Mesenteric fat pad (tissue), 1 donor: ENCODE results near the gene CYTIP. TPM values are rescaled to one million over a fixed set of nuclear protein-coding genes. Genes with fewer than 3 reads are reported as not detected.
"Not testable (repeated sequence)": the region's sequence is repeated elsewhere in the genome, so short reads cannot be mapped to it uniquely, and the experiment has no call there.

Experiments
- DNase-seq: peaks from one replicate; pipeline ENCODE4 v3.0.0-alpha.2; 2020; ENCODE audit warnings: low spot score
- total RNA-seq: library from RNA; stranded (reverse); fragmentation: NEBNext Ultra II Directional; extraction: Animal tissue kit (Norgen Biotek cat#: 25700); gene quantifications from one replicate; pipeline ENCODE4 v1.2.1, GENCODE V29; 2021
- donor health status: DM: yes; HTN: yes; CAD: no.

CYTIP gene
- total RNA-seq, 1 donor from 2014 or later: 16.0 TPM

DNA sequence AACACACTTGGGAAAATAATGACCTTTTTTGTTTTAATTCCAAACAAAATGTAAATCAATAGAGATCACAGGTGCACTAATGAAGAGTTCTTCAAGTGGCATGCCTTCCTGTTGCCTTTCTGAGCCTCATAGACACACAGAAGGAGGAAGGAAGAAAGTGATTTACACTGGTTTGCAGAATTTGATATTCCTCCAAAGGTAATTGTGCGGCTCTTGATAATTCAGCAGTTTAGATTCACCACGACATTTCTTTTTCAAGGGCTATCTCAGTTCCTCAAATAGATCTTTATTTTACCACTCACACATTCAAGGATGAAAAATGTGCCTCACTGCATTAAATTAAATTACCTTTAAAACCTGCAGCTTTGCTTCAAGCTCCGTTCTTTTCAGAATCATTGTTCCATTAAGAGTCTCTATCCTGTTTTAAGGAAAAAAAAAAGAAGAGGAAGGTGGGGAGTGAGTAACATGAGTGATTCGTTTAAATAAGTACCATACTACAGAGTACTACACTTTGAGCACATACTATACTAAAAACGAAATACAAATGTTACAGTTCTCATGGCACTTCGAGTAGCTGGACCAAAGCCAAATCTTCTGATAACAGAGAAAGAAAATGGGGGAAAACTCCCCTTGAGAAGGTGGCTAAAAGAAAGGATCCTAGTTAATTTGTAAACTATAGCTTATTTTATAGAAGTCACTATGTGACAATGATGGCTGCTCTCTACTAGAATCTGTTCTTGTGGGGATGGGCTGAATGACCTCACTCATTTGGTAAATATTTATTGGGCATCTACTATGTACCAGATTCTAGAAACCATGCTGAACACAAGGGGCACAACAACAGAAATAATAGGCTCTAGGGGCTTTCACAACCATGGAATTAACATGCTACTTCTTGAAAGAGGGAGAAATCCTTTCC is 16.6 kb downstream of the CYTIP start:
- no peak for DNase-seq

DNA sequence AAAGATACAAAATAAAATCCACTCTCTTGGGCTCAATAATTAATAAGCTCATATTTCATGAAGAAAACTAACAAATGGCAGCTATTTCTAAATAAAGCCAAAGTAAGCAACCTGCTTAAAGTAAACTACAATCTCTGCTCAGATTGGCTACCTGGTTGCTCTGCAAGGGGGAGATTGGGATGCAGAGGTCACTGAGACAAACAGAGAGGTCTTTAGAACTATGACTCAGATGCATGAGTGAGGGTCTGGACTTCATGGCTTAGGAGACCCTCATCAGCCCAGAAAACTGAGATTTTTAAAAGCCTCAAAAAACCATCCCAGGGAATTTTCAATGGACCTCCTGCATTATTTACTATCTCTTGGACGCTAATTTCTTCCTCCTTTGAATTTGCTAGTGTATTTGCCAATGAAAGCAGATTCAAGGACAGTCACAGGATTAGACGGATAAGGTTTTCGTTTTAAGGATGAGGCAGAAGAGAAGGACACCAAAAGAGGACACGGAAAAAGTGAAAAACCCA is 17.4 kb downstream of the CYTIP start:
- no peak for DNase-seq

DNA sequence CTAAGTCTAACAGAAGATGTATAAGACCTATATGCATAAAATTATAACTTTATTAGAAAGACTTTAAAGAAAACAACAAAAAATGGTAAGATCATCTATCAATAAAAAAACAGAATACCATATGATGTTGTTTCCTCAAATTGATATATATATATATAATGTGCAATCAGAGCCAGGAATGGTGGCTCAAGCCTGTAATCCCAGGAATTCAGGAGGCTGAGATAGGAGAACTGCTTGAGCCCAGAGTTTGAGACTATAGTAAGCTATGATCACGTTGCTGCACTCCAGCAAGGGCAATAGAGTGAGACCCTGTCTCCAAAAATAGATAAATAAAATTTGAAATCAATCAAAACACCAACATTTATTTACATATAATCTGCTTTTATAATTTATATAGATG is 19.5 kb downstream of the CYTIP start:
- DNase-seq: no peak

DNA sequence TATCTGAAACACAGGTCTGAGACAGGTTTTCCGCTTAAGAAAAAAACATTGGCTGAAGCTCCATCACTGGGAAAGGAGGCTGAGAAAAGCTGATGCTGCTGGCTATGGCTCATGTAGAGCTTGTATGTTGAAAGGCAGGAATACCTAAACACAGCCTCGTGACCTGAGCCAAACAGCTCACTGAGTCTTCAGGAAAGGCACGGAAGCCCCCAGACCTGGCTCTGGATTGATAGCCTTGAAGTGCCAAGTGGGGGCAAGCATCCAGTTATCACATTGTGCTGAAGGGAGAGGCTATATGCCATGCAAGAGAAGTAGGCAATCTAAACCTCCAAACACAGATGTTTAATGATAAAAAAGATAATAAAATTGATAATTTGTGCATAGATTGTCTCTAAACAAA is 21.9 kb downstream of the CYTIP start:
- no peak for DNase-seq

DNA sequence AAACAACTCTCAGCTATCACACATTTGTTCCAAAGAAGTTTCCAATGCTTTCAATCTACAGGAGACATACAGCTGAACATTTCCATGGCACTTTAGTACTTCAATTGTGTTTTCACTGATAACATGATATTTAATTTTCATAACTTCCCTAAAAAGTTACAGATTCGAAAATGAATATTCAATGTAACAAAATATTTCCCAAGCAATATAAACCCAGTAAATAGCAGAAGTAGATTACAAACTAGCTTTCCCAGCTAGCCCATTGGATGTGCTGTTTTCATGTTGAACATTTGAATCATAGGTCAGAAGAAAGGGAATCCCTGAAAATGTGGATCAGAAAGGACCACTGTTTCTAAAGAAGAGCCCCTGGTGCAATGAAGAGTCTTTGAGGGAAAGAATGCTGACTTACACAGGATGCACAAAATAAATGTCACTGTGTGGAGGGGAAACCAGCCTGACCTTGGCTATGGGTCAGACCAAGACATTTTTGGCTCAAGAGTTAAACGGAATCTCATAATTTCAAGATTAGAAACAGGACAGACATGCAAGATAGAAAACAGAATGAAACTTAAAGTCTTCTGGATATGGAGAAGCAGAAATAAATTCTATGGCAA is 22.5 kb downstream of the CYTIP start:
- no peak for DNase-seq

DNA sequence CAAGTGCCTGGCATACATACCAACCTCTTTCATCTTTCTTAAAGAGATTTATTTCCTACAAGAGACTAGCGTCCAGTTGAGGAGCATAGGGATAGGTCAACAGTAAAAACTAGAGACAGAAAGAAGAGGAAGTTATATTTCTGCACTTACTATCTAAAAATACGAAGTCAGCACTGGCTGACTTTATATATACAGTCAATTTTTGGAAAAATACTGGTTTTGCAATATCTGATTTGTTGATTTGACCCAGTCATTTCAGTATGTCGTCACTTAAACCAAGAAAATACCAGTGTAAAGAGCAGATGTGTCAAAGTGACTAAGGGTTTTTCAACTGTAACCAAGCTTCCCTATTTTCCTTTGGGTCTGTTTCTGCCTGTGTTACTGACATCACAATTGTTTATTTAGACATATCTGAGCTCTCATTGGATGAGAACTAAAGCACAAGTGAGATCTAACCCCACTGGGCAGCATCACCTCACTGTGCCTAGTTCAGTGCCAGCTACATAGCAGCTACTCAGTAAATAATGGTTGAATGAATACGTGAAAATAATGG is 23.0 kb downstream of the CYTIP start:
- no peak for DNase-seq

DNA sequence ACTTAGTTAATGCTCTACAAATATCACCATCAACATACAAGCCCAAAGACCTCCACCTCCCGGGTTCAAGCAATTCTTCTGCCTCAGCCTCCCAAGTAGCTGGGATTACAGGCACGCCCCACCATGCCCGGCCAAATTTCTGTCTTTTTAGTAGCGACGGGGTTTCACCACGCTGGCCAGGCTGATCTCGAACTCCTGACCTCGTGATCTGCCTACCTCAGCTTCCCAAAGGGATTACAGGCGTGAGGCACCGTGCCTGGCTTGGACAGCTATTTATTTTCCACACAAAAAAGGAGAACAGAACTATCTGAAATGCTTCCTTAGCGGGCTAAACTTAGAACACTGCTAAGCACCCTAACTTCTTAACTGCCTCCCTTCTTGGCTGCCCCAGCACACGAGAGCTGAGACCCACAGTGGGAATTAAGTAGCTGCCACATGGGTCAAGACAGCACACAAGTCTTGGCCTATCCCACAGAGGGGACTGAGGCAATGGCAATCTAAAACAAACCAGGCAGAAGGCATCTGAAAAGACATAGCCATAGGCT is 24.8 kb downstream of the CYTIP start:
- no peak for DNase-seq

DNA sequence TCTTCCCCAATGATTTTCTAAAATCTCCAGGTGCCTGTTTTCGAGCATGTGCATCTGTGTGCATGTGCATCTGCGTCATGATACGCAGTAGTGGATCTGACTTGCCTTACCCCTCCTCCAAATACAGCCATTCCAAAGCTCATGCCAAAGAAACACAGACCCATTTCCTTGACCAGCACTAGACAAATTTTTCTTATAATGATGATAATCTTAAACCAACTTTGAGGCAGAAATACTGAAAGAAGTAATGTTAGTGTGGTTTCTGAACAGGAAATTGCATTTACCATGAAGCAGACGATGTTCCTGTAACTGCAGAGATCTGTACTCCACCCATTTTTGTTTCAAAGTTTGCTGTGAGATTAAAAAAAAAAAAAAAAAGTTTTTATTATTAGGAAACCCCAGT is 25.6 kb downstream of the CYTIP start:
- DNase-seq: no peak

DNA sequence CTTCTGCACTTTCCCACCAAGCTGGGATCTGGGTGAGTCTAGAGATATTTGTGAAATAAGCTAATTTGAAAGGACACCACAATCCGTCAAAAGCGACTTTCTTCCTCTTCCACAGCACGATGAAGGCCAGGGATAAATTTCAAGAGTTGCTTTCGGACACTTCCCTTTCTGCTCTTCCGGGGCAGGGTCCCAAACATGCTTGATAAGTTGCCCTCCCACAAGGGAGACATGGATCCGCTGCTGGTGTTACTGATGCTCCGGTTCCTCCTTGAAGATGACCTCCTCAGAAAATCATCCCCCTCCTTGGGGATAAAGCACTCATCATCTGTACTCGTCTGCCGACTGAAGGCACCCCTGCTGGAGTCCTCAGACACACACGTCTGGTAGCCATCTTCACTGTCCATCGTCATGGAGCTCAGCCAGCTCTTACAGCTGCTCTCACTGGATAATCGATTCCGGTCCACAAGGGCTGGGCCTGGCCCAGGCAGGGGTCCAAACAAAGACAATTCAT is 28.2 kb downstream of the CYTIP start:
- no peak for DNase-seq

DNA sequence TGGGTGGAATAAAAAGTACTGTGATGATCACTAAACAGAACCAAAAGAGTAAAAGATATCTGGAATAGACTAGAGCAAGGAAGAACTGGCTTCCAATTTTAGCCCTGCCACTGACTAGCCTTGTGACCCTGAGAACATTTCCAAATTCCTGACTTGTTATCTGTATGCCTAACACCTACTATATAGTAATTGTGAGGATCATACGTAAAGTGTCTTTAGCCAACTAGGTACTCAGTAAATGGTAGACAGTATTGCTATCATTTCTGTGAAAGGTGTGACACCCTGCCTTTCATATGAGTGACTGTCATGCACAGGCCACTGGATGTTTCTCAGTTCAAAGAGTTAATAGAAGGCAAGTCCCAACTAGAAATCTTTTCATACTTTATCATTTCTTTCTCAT is 29.8 kb downstream of the CYTIP start:
- no peak for DNase-seq

DNA sequence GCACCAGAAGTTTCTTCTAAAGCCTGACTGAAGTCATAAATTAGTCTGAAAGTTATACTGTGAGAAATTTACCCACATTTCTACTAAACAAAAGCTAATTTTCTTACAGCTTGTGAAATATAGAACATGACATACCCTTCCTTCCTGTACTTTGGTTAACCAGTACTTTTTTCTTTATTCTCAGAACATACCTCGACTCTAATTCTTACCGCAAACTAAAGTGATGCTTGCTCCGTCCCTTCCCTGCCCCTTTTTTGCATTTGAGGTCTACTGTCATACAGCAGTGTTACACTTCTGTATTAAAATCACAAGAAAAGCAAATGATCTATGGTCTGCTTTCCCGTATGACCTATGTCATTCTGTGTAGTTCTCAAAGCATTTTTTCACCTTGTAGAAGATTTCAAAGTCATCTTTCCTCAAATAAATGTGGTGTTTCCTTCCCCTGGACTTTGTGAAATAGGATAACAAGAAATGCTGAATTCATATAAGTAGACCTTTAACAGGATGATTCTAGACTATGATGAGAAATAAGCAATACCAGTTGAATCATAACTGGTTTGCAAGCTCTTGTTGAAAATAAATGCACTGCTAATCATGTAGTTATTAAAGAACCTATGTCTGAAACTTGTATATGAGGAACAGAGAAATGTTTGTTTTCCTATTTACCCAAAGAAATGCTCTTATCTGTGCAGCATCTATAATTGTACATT is 30.4 kb downstream of the CYTIP start:
- DNase-seq: no peak

DNA sequence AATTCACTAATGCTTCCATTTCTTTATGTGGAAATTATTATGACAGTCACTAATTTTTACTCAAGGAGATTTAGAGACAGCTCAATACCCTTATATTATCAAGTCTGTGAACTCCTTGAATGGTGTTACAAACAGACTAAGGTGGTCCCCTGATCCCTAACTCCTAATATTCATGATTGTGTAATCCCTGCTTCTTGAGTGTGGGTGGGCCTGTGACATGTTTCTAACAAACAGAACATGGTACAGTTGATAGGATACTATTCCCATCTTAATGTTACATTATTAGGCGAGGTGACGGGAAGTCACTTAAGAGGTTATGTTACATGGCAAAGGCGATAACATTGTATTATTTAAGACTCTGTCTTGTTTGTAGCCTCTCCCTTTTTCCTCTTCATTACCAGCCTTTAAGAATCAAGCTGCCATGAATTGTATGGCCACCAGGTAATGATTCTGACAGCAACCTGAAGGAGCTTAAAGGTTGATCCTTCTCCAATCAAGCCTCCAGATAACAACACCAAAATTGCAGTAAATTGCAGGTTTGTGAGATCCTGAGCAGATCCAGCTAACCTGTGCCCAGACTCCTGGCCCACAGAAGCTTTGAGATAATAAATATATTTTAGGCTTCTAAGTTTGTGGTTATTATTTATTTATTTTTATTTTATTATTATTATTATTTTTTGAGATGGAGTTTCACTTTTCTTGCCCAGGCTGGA is 32.1 kb downstream of the CYTIP start:
- DNase-seq: no peak

DNA sequence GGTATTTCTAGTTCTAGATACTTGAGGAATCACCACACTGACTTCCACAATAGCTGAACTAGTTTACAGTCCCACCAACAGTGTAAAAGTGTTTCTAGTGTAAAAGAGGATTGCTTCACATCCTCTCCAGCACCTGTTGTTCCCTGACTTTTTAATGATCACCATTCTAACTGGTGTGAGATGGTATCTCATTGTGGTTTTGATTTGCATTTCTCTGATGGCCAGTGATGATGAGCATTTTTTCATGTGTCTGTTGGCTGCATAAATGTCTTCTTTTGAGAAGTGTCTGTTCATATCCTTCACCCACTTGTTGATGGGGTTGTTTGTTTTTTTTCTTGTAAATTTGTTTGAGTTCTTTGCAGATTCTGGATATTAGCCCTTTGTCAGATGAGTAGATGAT is 38.5 kb downstream of the CYTIP start:
- not testable (repeated sequence) for DNase-seq

DNA sequence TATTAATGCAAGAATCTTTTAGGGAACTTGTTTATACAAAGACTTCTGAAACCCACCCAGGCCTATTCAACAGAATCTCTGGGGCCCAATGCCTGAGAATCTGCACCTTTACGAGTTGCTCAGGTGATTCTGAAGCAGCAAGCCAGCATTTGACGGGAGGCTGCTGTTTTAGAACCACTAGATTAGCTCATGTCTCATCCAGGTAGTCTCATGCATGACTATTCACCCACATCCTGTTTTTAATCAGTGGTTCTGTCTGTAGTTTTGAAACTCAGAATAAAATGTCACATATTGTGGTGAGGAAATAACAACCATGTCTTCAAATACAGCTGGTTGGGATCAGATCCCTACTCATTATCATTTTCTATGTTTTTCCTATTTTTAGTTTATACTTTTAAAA is 39.5 kb downstream of the CYTIP start:
- DNase-seq: no peak

DNA sequence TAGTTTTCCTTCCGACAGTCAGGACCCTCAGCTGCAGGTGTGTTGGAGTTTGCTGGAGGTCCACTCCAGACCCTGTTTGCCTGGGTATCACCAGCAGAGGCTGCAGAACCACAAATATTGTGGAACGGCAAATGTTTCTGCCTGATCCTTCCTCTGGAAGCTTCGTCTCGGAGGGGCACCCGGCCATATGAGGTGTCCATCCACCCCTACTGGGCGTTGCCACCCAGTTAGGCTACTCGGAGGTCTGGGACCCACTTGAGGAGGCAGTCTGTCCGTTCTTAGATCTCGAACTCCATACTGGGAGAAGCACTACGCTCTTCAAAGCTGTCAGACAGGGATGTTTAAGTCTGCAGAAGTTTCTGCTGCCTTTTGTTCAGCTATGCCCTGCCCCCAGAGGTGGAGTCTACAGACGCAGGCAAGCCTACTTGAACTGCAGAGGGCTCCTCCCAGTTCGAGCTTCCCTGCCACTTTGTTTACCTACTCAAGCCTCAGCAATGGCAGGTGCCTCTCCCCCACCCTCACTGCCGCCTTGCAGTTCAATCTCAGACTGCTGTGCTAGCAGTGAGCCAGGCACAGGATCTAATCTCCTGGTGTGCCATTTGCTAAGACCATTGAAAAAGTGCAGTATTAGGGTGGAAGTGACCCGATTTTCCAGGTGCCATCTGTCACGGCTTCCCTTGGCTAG is 40.9 kb downstream of the CYTIP start:
- DNase-seq: not testable (repeated sequence)

DNA sequence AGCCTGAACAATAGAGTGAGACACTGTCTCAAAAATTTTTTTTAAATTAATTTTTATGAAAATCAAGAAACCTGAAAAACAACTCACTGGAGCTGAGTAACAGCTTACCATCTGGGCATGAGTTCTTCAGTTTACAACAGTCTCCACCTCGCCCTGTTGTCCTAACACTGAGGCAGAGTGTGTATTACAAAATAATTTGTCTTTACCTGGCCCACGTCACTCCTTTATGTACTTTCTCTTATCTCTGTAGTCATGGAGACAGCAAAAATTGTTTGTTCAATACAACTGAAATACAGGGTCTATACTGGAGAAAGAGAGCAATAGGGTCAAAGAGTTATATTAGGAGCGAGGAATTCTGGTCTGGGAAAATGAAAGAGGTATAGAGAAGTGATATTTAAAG is 48.1 kb downstream of the CYTIP start:
- DNase-seq: no peak

DNA sequence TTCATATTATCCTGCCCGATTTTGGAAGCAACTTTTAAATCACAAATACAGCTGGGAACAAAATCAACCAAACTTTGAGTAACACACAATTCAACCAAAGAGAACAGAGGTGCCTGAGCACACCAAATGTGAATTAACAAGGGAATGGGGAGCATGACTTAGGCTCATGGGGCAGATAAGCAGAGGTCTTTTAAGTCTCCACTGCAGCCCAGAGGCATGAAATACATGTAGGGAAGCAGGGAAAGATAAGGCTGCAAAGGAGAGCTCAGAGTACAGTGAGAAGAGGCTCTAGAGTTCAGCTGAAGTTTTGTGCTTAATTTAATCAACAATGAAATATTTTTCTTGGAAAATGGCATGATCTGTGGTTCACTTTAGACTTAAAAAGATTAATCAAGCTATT is 49.0 kb downstream of the CYTIP start:
- no peak for DNase-seq

DNA sequence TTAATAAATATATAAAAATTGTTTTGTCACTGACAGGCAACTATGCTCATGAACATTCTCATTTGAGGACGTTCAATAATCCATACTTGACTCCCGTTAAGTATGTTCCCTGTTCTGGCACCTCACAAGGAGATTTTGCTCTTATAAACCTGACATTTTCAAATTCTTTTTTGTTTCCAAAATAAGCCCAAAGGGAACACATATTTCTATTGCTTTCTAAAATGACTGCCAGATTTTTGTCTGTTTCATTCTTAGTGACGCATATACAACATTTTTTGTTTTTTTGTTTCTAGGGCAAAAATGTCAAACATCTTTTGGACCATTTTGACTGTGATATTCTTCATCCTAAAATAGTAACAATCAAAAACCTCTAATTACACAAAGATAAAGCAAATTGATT is 50.5 kb downstream of the CYTIP start:
- DNase-seq: no peak

DNA sequence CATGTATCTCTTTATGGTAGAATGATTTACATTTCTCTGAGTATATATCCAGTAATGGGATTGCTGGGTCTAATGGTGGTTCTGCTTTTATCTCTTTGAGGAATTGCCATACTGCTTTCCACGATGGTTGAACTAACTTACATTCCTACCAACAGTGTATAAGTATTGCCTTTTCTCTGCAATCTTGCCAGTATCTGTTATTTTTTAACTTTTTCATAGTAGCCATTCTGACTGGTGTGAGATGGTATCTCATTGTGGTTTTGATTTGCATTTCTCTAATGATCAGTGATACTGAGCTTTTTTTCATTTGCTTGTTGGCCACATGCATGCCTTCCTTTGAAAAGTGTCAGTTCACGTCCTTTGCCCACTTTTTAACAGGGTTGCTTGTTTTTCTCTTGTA is 55.1 kb downstream of the CYTIP start:
- no peak for DNase-seq

DNA sequence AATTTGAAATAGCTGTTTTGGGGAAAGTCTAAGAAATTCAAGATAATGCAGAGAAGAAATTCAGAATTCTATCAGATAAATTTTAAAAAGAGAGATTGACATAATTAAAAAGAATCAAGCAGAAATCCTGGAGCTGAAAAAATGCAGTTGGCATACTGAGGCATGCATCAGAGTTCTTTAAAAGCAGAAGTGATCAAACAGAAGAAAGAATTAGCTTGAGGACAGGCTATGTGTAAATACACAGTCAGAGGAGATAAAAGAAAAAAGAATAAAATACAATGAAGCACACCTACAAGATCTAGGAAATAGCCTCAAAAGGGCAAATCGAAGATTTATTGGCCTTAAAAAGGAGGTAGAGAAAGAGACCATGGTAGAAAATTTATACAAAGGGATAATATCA is 57.1 kb downstream of the CYTIP start:
- DNase-seq: no peak
